HG03565 (cell line): ENCODE results near the gene IL10RA.
"Not testable (repeated sequence)": the region's sequence is repeated elsewhere in the genome, so short reads cannot be mapped to it uniquely, and the experiment has no call there.

ENCODE experiments used
- ATAC-seq: cut with Tn5 transposase; IDR thresholded peaks from one replicate; pipeline ENCODE4 v1.9.1; 2021; ENCODE audit warnings: mild to moderate bottlenecking, moderate library complexity; ENCODE audit not compliant: unreplicated experiment

IL10RA gene

DNA sequence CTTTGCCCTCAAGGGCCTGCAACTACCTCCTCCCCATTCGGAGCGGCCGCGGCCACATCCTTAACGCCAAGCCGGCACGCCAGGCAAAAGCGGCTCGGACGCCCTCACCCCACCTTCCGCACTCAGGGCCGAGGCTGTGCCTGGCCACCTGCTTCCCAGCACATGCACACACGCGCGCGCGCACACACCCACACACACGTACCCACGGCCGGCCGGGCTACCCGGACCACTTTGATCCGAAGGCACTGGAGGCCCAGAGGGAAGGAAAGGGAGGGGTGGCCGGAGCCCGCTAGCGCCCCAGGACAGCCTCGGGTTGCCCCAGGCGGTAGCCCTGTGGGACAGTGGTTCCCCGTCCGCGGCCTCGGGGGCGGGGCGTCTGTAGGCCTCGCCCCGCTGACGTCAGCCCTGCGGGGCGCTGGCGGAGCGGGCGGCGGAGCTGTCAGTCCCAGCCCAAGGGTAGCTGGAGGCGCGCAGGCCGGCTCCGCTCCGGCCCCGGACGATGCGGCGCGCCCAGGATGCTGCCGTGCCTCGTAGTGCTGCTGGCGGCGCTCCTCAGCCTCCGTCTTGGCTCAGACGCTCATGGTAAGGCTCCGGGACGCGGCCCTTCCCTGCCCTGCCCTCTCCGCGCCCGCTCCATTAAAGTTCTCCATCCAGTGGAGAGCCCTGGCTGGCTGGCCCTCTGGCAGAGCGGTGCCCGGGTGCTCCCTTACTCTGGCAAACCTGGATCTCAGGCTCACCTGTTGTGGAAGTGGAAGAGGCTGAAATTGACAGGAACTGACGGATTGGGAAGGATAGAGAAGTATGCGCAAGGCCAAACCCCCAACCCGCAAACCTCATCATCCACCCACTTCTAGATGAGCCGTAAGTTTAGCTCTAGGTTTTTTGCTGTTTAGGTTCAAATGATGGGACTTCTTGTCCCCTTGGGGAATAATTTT is at the start of gene IL10RA:
Gene IL10RA, plus strand, starts transcription at position 442 of the 935 bp plus-strand sequence. Its CDS starts 74 bp downstream, at position 516.
- peak; percentile 87 for ATAC-seq

DNA sequence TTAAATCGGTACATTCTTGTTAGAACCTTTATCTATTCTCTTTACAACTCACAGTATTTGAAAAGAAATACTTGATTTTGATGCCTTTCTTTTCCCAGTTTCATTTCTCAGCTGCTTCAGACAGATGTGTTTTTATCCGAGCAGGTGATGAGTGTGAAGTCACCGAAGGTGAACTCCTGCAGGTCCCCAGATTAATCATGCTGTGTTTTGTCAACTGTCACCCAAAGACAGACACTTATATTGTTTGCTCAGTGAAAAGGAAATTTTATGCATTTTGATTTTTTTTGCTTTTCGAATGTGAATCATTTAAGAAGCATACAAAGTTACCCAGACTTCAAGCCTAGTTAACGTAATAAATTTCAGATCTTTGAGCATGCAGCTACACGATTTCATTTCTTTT is 49.2 kb upstream of the IL10RA start:
- no peak for ATAC-seq

GRCh38 chr11:117940736-117941135 is 45.5 kb upstream of the IL10RA start:
- ATAC-seq: no peak

GRCh38 chr11:117941163-117941707 is 45.0 kb upstream of the IL10RA start:
- ATAC-seq: no peak

- no peak for ATAC-seq
These were observed 44.1 kb upstream of the IL10RA start for GRCh38 chr11:117941976-117942654.

DNA sequence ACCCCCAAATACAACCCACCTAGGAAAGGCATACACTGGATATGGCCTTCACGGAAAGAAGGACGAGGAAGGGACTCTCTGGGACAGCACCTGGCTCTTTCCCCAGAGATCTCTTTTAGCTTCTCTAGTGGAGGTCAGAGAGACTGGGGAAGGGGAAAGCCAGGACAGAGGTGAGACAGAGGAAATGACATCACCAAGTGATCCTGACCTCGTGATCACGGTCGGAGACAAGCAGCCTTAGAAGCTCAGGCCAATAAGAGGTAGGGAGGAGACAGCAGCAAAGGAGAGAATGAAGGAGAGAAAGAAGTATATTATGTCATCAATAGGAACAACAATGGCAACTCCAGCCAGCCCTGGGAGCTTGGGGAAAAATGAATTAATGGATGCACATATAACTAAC is 41.6 kb upstream of the IL10RA start:
- ATAC-seq: no peak

DNA sequence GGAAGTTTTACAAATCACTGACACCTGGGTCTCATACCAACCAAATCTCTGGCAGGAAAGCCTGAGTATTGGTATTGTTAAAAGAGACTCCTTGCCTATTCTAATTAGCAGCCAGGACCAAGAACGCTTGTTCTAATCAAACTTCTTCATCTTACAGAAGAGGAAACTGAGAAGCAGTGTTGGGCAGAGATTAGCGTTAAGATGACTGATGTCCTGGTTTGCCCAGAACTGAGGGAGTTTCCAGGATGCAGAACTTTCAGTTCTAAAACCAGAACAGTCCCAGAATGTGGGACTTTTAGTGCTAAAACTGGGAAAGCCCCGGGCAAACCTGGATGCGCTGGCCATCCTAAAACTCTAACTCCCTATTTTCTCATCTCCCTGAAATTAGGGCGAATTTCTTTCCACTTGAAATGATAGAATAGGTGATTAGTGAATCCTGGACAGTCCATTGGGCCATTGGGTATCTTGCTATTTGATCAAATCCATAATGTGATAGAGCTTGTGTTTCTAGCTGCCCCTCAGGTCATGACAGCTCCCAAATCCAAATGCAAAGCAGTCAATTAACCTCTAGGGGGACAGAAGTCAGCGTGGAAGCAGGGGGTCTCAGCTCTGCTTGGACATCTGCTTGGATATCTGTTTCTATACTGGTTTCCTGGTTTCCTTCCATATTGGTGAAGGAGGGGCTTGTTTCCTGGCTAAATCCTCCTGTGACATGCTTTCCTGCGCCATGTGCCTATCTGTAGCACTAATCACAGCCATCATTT is 41.0 kb upstream of the IL10RA start:
- no peak for ATAC-seq

GRCh38 chr11:117946156-117946841 is 39.9 kb upstream of the IL10RA start:
- no peak for ATAC-seq

GRCh38 chr11:117946842-117947526 is 39.2 kb upstream of the IL10RA start:
- ATAC-seq: no peak

DNA sequence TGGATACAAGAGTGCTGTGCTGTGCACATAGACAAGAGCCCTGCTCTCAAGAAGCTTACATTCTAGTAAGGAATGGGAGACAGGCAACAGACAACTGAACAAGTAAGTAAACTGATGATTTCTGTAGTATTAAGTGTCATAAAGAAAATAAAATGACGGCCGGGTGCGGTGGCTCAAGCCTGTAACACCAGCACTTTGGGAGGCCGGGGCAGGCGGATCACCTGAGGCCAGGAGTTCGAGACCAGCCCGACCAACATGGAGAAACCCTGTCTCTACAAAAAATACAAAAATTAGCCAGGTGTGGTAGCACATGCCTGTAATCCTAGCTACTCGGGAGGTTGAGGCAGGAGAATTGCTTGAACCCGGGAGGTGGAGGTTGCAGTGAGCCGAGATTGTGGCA is 38.4 kb upstream of the IL10RA start:
- not testable (repeated sequence) for ATAC-seq

DNA sequence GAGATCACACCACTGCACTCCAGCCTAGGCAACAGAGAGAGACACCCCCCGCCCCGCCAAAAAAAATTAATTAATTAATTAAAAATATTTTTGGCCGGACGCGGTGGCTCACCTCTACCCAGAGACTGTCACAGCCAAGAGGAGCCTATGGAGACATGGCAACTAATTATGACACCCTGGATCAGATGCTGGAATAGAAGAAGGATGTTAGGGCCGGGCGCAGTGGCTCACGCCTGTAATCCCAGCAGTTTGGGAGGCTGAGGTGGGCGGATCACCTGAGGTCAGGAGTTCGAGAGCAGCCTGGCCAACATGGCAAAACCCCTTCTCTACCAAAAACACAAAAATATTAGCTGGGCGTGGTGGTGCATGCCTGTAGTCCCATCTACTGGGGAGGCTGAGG is 37.7 kb upstream of the IL10RA start:
- ATAC-seq: not testable (repeated sequence)

- no peak for ATAC-seq
These were observed 37.1 kb upstream of the IL10RA start for GRCh38 chr11:117949062-117949461.

DNA sequence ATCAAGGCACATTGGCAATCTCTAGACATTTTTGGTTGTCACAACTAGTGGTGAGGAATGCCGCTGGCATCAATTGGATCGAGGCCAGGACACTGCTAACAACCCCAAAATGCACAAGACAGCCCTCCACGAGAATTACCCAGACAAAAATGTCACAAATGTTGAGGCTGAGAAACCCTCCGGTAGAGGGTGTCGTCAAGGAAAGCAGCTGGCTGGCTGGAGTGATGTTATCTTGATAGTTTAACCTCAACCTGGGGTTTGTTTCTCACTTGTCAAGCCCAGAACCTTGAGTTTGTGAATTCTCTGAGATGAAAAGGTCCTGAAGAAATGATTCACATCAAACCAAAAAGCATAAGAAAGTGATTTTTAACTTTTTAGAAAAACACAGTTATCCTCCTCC is 35.9 kb upstream of the IL10RA start:
- ATAC-seq: no peak

DNA sequence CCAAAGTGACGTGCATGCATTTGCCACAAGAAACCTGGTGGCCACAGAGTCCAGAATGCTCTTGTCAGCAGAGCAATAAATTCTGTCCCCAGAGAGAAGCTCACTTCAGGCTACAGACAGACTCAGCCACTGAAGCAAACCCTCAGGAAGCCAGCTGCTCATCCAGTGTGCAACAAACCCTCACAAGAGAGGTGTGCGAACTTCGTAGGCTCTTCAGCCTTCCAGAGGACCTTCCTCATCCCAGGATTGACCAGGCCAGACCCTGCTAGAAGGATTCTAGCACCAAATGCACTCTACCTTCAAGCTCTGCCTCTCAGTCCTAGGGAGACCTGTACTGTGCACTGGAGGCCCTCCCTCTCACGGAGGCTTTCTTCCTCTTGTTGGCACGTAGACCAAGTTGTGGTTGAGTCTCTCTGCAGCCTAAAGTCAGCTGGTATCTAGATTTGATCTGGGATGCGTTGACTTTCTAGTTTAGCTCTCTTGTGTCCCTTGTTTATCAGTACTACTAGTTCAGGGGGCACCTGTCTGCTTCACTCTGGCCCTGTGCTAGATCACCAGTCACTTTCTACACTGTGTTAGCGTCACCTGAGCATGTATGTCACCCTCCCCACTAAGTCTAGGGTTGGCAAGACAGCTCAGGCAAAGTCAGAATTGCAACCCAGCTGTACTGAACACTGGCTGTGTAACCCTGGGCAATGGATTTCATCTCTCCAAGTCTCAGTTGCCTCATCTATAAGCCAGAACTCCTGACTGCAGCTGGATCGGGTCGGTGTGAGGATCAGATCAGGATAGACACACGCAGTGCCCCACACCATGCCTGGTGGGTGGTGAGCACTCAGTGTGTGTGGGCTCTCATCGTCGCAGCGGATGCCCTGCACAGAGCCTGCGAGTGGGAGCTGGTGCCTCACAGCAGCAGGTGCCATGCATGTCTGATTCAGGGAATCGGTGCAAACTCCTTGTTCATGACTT is 34.9 kb upstream of the IL10RA start:
- no peak for ATAC-seq

DNA sequence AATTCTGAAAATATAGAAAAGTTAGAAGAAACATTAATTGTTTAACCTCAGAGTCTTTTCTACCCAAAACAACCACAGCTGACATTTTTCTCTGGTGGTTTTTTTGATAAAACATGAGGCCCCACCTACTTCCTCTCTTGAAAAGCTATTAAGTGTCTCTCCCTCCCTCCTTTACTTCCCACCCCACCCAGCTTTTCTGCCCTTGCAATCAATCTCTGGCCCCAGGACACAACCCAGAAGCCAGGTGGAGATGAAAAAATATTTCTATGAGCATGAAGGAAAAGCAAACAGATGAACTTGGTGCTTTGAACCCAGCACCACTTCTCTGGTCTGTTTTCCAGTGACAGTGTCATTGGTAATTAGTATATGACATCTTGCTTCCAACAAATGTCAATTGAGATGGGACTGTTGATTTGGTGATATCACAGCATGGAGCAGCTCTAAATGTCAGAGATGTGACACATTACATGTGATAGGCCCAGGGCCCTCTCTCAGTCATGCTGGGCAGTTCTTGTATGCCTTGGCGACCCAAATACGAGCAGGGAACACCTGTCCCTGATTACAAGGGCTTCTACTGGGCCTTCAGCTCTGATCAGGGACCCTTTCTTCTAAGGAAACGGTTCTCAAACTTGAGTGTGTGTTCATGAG is 33.0 kb upstream of the IL10RA start:
- no peak for ATAC-seq

- no peak for ATAC-seq
These were observed 27.2 kb upstream of the IL10RA start for GRCh38 chr11:117958949-117959348.

- no peak for ATAC-seq
These were observed 26.6 kb upstream of the IL10RA start for GRCh38 chr11:117959438-117960149.

DNA sequence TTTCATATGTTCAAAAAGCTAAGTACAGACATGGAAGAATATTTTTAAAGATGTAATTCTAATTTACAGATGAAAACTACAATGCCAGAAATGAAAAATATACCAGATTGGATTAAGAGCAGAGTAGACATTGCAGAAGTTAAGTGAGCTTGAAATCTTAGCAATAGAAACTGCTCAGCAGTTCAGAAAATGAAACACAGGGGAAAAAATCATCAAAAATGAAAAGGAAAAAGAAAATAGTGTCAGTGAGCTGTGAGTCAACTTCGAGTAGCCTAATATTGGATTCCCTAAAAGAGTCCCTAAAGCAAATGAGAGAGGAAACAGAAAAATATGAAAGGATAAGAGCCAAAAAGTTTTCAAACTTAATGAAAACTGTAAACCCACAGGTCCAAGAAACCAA is 25.8 kb upstream of the IL10RA start:
- ATAC-seq: no peak
